Panc1 (cell line): ENCODE measurements around the gene ALPP. TPM values are rescaled to one million over a fixed set of nuclear protein-coding genes. Genes with fewer than 3 reads are reported as not detected.
A peak's percentile ranks its signal among the peaks of the same experiment; 100 is the strongest.
"Not testable (repeated sequence)": the region's sequence is repeated elsewhere in the genome, so short reads cannot be mapped to it uniquely, and the experiment has no call there.

Source experiments
- ATAC-seq: fragments of 200-7000 bp; cut with Tn5 transposase; 2 replicates; pipeline ENCODE4 v1.9.1; 2020; ENCODE audit warnings: mild to moderate bottlenecking, moderate library complexity
- BruUV-seq: library from RNA; stranded (reverse); fragments of 400-500 nt; replicated peaks from 2 replicates; lab custom pipeline; 2021; lab: Mats Ljungman, UMichigan
- CTCF ChIA-PET: fragments of 300-600 bp; sonication (Branson Sonifier 250); formaldehyde crosslinking; loops from one replicate; lab custom pipeline; 2022; ENCODE audit warnings: antibody characterized with exemption; lab: Charles Lee
- POLR2A ChIA-PET: fragments of 300-600 bp; sonication (Branson Sonifier 250); formaldehyde crosslinking; loops from one replicate; lab custom pipeline; 2022; ENCODE audit warnings: antibody characterized with exemption; lab: Charles Lee
- DNase-seq: peaks from one replicate; pipeline ENCODE4 v3.0.0-alpha.2; 2010; ENCODE audit warnings: low read depth, low spot score
- H3K27ac ChIP-seq: 2 replicates; pipeline ENCODE4 v1.5.1; 2011; ENCODE audit warnings: mild to moderate bottlenecking, low read length, inconsistent platforms
- H3K27me3 ChIP-seq: fragments of 200-500 bp; sonication (Bioruptor generic); 2 replicates; pipeline ENCODE4 v1.6.0; 2014; ENCODE audit warnings: low read length, inconsistent platforms; ENCODE audit not compliant: control insufficient read depth, insufficient read depth
- H3K36me3 ChIP-seq: fragments of 200-500 bp; sonication (Bioruptor generic); 2 replicates; pipeline ENCODE4 v1.5.1; 2014; ENCODE audit warnings: inconsistent platforms, mild to moderate bottlenecking, low read length, moderate library complexity; ENCODE audit not compliant: control insufficient read depth, insufficient read depth
- H3K4me1 ChIP-seq: 2 replicates; pipeline ENCODE4 v1.5.1; 2011; ENCODE audit warnings: inconsistent platforms, mild to moderate bottlenecking, low read length, moderate library complexity; ENCODE audit not compliant: control insufficient read depth, insufficient read depth
- H3K4me3 ChIP-seq, 2 experiments: 2 replicates each; pipeline ENCODE4 v1.5.1; 2011 to 2012; ENCODE audit warnings: low read depth in 2 of 2, low read length in 2 of 2, mild to moderate bottlenecking in 2 of 2, inconsistent platforms in 1 of 2, moderate library complexity in 1 of 2
- H3K9me3 ChIP-seq: fragments of 200-500 bp; sonication (Bioruptor generic); 2 replicates; pipeline ENCODE4 v1.5.1; 2014; ENCODE audit warnings: low read depth, mild to moderate bottlenecking, inconsistent platforms, low read length, moderate library complexity; ENCODE audit not compliant: control insufficient read depth, insufficient read depth
- CTCF ChIP-seq: fragments of 450-650 bp; IDR thresholded peaks from 2 replicates; pipeline ENCODE4 v1.5.1; 2017; ENCODE audit warnings: mild to moderate bottlenecking
- POLR2AphosphoS5 ChIP-seq: IDR thresholded peaks from 2 replicates; pipeline ENCODE4 v1.6.1; 2012; ENCODE audit warnings: mild to moderate bottlenecking, low read depth, low read length, moderate library complexity
- REST ChIP-seq, 2 experiments: IDR thresholded peaks; 2 replicates each; pipeline ENCODE4 v1.6.1; 2011 to 2012; ENCODE audit warnings: low read depth in 2 of 2, control low read depth in 1 of 2, low read length in 1 of 2, mild to moderate bottlenecking in 1 of 2, moderate library complexity in 1 of 2; ENCODE audit not compliant: insufficient read depth in 1 of 2
- SIN3A ChIP-seq: IDR thresholded peaks from 2 replicates; pipeline ENCODE4 v1.6.1; 2012; ENCODE audit warnings: low read depth, mild to moderate bottlenecking, low read length, moderate library complexity, borderline replicate concordance; ENCODE audit not compliant: insufficient read depth
- TCF7L2 ChIP-seq: IDR thresholded peaks from 2 replicates; pipeline ENCODE4 v1.6.1; 2011; ENCODE audit warnings: mild to moderate bottlenecking, low read depth, low read length, inconsistent platforms
- in situ Hi-C: cut with HindIII; loops from 2 replicates; pipeline ENCODE4 v1.10.0; 2016; ENCODE audit warnings: low sequenced_read_pairs, low pct_unique_long_range_greater_than_20kb
- intact Hi-C: fragments of 100-400 bp; cut with micrococcal nuclease; formaldehyde crosslinking; loops from one replicate; pipeline ENCODE4 v1.10.0; 2022; ENCODE audit not compliant: unreplicated experiment
- total RNA-seq: library from RNA; stranded (reverse); gene quantifications from one replicate; pipeline ENCODE4 v1.2.1, GENCODE V29; 2021; ENCODE audit not compliant: unreplicated experiment

Gene ALPP
- total RNA-seq, 1 experiment from 2014 or later = 7.3 TPM

GRCh38 chr2:232382331-232383225, 4.0 kb downstream of the ALPP start:
- no peak for DNase-seq
- no peak for ATAC-seq
- Histone ChIP-seq H3K4me1 (peaks cover 13% of the 10 kb centered on the region), H3K27ac (peak overlapping the region; percentile 42; the same call in 1 of the 2 replicates), H3K9me3 (no peaks in the 10 kb centered on the region), H3K4me3 (no peak overlapping the region), H3K36me3 (no peaks in the 10 kb centered on the region), H3K27me3 (no peaks in the 10 kb centered on the region)
- in situ Hi-C loops = no loop called here
- POLR2A ChIA-PET = no interaction called here
- no TSS peak for BruUV-seq
- CTCF ChIA-PET = no interaction called here
- TF ChIP-seq REST (IDR thresholded peaks at IDR 0.05; ENCODE audit: insufficient read depth in 1 of 2, low read depth in 2 of 2, low read length in 1 of 2) (no peak), POLR2AphosphoS5 (no peak), SIN3A (no peak), TCF7L2 (no peak), CTCF (no peak)
- intact Hi-C loops = no loop called here

- DNase-seq (no peak), ATAC-seq (no peak)
- Histone ChIP-seq H3K4me3 (no peak overlapping the region), H3K4me1 (peaks cover 13% of the 10 kb centered on the region), H3K36me3 (no peaks in the 10 kb centered on the region), H3K27me3 (no peaks in the 10 kb centered on the region), H3K27ac (peak overlapping the region; percentile 20; the same call in 1 of the 2 replicates), H3K9me3 (no peaks in the 10 kb centered on the region)
- POLR2A ChIA-PET = no interaction called here
- TF ChIP-seq CTCF (no peak), TCF7L2 (no peak), REST (IDR thresholded peaks at IDR 0.05; ENCODE audit: insufficient read depth in 1 of 2, low read depth in 2 of 2, low read length in 1 of 2) (no peak), SIN3A (no peak), POLR2AphosphoS5 (no peak)
- intact Hi-C loops (no loop called here), in situ Hi-C loops (no loop called here)
- no TSS peak for BruUV-seq
- CTCF ChIA-PET = interaction anchor here (0.6 to 1.3 kb wide), 2 partner anchors 17 to 58 kb away, joined by 3 read pairs; no protein-coding TSS in a partner anchor
Measured at GRCh38 chr2:232384466-232384865, 5.9 kb downstream of the ALPP start.

GRCh38 chr2:232385058-232385457, 6.5 kb downstream of the ALPP start:
- in situ Hi-C loops, BruUV-seq: not testable (repeated sequence)
- CTCF ChIA-PET = interaction anchor here (0.6 to 1.3 kb wide), 2 partner anchors 18 to 58 kb away, joined by 3 read pairs; no protein-coding TSS in a partner anchor

More at GRCh38 chr2:232385058-232385457, 6.5 kb downstream of the ALPP start:
- intact Hi-C loops, H3K4me3 ChIP-seq, H3K27me3 ChIP-seq, DNase-seq, H3K36me3 ChIP-seq, H3K9me3 ChIP-seq, POLR2A ChIA-PET, ATAC-seq: not testable (repeated sequence)
- Histone ChIP-seq H3K4me1 (peaks cover 13% of the 10 kb centered on the region), H3K27ac (peak overlapping the region; percentile 76)
